KMS-11 (cell line): ENCODE data around the gene ELMO1.

ENCODE experiments used
- H2AFZ ChIP-seq: fragments of 200-600 bp; sonication (generic); 2 replicates; pipeline ENCODE4 v1.6.1; 2016; ENCODE audit warnings: antibody characterized with exemption, mixed run types, low read depth
- H3K27ac ChIP-seq: fragments of 200-600 bp; sonication (generic); 2 replicates; pipeline ENCODE4 v1.6.1; 2016; ENCODE audit warnings: mild to moderate bottlenecking, mixed run types
- H3K27me3 ChIP-seq: fragments of 200-600 bp; sonication (generic); 2 replicates; pipeline ENCODE4 v1.6.1; 2017; ENCODE audit warnings: mild to moderate bottlenecking, low read depth, mixed run types, moderate library complexity; ENCODE audit not compliant: insufficient read depth
- H3K36me3 ChIP-seq: fragments of 200-600 bp; sonication (generic); 2 replicates; pipeline ENCODE4 v1.6.1; 2017; ENCODE audit warnings: mild to moderate bottlenecking, mixed run types; ENCODE audit not compliant: insufficient read depth
- H3K4me1 ChIP-seq: fragments of 200-600 bp; sonication (generic); 2 replicates; pipeline ENCODE4 v1.6.1; 2016; ENCODE audit warnings: mild to moderate bottlenecking, low read depth, mixed run types; ENCODE audit not compliant: poor library complexity, severe bottlenecking
- H3K4me2 ChIP-seq: fragments of 200-600 bp; sonication (generic); 2 replicates; pipeline ENCODE4 v1.7.0; 2016; ENCODE audit warnings: mild to moderate bottlenecking, mixed run types
- H3K4me3 ChIP-seq: fragments of 200-600 bp; sonication (generic); IDR thresholded peaks from 2 replicates; pipeline ENCODE4 v1.6.1; 2017; ENCODE audit warnings: low read depth, low read length, mixed read lengths; ENCODE audit not compliant: insufficient read depth
- H3K79me2 ChIP-seq: fragments of 200-600 bp; sonication (generic); 2 replicates; pipeline ENCODE4 v1.6.1; 2016; ENCODE audit warnings: low read depth, mixed run types; ENCODE audit not compliant: insufficient read depth
- H3K9ac ChIP-seq: fragments of 200-600 bp; sonication (generic); 2 replicates; pipeline ENCODE4 v1.6.1; 2016; ENCODE audit warnings: mild to moderate bottlenecking, mixed run types
- H4K20me1 ChIP-seq: fragments of 200-600 bp; sonication (generic); 2 replicates; pipeline ENCODE4 v1.6.1; 2016; ENCODE audit warnings: mild to moderate bottlenecking, mixed run types; ENCODE audit not compliant: insufficient read depth
- CTCF ChIP-seq: fragments of 200-600 bp; sonication (generic); conservative IDR thresholded peaks from 2 replicates; pipeline ENCODE4 v1.6.1; 2017; ENCODE audit warnings: low read depth, mild to moderate bottlenecking, antibody characterized with exemption, low read length, moderate library complexity, mixed read lengths

Gene ELMO1

GRCh38 chr7:37415629-37416028 lies 33.0 kb downstream of the ELMO1 start:
- Histone ChIP-seq H4K20me1 (no peaks in the 10 kb centered on the region), H3K4me1 (no peaks in the 10 kb centered on the region), H2AFZ (no peak overlapping the region), H3K4me2 (no peak overlapping the region), H3K4me3 (no peak overlapping the region), H3K27ac (no peak overlapping the region), H3K79me2 (no peaks in the 10 kb centered on the region), H3K9ac (no peak overlapping the region), H3K36me3 (no peaks in the 10 kb centered on the region), H3K27me3 (no peaks in the 10 kb centered on the region)
- no peak for TF ChIP-seq CTCF

- Histone ChIP-seq H3K4me3 (no peak overlapping the region), H3K27ac (no peak overlapping the region), H3K9ac (no peak overlapping the region), H3K4me1 (no peaks in the 10 kb centered on the region), H3K27me3 (no peaks in the 10 kb centered on the region), H3K79me2 (no peaks in the 10 kb centered on the region), H3K36me3 (no peaks in the 10 kb centered on the region), H2AFZ (no peak overlapping the region), H3K4me2 (no peak overlapping the region), H4K20me1 (no peaks in the 10 kb centered on the region)
- TF ChIP-seq CTCF, result no peak
Observed at GRCh38 chr7:37414352-37414983, 34.2 kb downstream of the ELMO1 start.

GRCh38 chr7:37411444-37412034 lies 37.1 kb downstream of the ELMO1 start:
- Histone ChIP-seq H3K4me1 (no peaks in the 10 kb centered on the region), H2AFZ (no peak overlapping the region), H3K4me3 (no peak overlapping the region), H3K27ac (no peak overlapping the region), H4K20me1 (no peaks in the 10 kb centered on the region), H3K79me2 (no peaks in the 10 kb centered on the region), H3K36me3 (no peaks in the 10 kb centered on the region), H3K4me2 (no peak overlapping the region), H3K27me3 (no peaks in the 10 kb centered on the region), H3K9ac (no peak overlapping the region)
- TF ChIP-seq CTCF, result no peak

DNA sequence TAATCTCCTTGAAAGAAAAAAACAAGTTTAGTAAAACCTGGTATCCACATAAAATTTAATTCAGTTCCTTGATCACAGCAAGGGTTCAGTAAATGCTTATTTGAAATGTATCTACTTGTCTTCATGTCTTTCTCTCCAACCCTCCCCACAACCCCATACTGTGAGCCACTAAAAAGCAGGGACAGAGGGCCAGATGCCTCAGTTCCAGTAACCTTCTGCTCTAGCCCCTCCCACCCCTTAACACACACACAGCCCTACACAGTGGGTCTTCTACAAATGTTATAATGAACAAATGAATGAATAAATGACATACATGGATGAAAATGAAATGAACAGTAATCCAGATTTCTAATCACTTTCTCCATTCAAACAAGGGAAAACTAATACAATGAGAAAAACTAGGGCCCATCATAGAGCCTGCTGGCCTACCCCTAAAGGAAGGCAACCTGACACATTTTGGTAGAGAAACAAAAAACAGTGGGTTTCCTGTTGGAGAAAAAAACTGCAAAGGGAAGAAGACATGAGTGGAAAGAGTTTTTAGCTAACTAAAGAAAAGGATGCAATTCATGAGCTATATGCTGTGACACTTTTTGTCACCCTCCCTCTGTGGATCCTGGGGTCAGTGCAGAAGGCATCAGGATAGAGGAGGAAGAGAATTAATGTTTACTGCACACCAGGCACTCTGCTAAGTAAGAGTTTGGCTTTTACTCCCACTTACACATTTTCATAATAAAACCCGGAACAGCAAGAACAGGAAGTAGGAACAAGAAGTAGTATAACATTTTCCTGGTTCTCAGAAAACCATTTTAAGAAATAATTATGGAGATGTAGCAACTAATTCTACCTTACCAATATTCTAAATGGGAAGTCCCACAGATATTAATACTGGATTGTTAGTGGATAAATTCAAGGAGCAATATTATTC lies 38.1 kb downstream of the ELMO1 start:
- Histone ChIP-seq H3K4me2 (no peak overlapping the region), H3K27ac (no peak overlapping the region)
- TF ChIP-seq CTCF, result no peak

More for the DNA sequence above, 38.1 kb downstream of the ELMO1 start:
- H3K79me2 ChIP-seq, result no peaks in the 10 kb centered on the region
- no peaks in the 10 kb centered on the region for H4K20me1 ChIP-seq
- no peaks in the 10 kb centered on the region for H3K36me3 ChIP-seq
- H2AFZ ChIP-seq, result no peak overlapping the region
- H3K27me3 ChIP-seq, result no peaks in the 10 kb centered on the region
- no peak overlapping the region for H3K4me3 ChIP-seq
- H3K9ac ChIP-seq, result no peak overlapping the region
- H3K4me1 ChIP-seq, result no peaks in the 10 kb centered on the region
